ENCODE data around the gene CD151.

DNA sequence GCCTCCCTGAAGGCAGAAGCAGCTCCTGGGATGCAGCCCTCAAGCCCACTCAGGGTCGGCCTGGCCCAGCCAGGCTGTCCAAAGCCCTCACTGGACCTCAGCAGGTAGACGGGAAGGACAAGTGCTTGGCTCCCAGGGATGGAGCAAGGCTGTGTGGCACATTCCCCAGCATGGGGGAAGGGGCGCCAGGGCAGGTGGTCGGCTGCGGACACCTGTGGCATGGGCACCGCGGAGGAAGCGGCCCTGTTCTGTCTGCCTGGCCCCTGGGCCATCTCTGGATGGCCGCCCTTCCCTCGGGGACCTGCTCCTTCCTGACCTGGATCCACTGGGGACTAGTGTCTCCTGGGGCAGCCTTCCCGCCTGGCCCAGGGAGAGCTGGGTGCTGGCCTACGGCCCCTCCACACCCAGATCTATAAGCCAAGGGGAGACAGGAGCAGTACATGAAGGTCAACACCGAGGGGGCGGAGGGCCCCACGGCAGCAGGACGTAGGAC lies 51.9 kb downstream of the CD151 start:
- TF ChIP-seq, protein P1, sequence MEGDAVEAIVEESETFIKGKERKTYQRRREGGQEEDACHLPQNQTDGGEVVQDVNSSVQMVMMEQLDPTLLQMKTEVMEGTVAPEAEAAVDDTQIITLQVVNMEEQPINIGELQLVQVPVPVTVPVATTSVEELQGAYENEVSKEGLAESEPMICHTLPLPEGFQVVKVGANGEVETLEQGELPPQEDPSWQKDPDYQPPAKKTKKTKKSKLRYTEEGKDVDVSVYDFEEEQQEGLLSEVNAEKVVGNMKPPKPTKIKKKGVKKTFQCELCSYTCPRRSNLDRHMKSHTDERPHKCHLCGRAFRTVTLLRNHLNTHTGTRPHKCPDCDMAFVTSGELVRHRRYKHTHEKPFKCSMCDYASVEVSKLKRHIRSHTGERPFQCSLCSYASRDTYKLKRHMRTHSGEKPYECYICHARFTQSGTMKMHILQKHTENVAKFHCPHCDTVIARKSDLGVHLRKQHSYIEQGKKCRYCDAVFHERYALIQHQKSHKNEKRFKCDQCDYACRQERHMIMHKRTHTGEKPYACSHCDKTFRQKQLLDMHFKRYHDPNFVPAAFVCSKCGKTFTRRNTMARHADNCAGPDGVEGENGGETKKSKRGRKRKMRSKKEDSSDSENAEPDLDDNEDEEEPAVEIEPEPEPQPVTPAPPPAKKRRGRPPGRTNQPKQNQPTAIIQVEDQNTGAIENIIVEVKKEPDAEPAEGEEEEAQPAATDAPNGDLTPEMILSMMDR (IDR thresholded peaks at IDR 0.05): no peak
- TF ChIP-seq POLR2A (IDR thresholded peaks at IDR 0.05): no peak
